Large intestine (tissue), 3 donors: ENCODE results near the gene CUX1. TPM values are rescaled to one million over a fixed set of nuclear protein-coding genes. Genes with fewer than 3 reads are reported as not detected.

Experiments used
- DNase-seq, 2 donors: peaks; one replicate each; pipeline versions ENCODE4 v3.0.0 to v3.0.0-alpha.2; 2013
- H3K27ac ChIP-seq: one replicate; pipeline ENCODE4 v1.5.1; 2013; ENCODE audit warnings: low read length
- H3K27me3 ChIP-seq: 2 replicates; pipeline ENCODE4 v1.6.1; 2013; ENCODE audit warnings: low read length; ENCODE audit not compliant: control insufficient read depth, insufficient read depth
- H3K36me3 ChIP-seq: 2 replicates; pipeline ENCODE4 v1.6.1; 2013; ENCODE audit warnings: low read length; ENCODE audit not compliant: control insufficient read depth, insufficient read depth
- H3K4me1 ChIP-seq: one replicate; pipeline ENCODE4 v1.6.1; 2013; ENCODE audit warnings: low read length; ENCODE audit not compliant: control insufficient read depth, insufficient read depth
- H3K4me3 ChIP-seq: one replicate; pipeline ENCODE4 v1.5.1; 2013; ENCODE audit warnings: low read length
- H3K9me3 ChIP-seq: one replicate; pipeline ENCODE4 v1.6.1; 2013; ENCODE audit warnings: mild to moderate bottlenecking, low read depth, low read length, moderate library complexity; ENCODE audit not compliant: control insufficient read depth
- WGBS: methylation state at CpG from one replicate; pipeline ENCODE4 v1.1.5; 2013; ENCODE audit warnings: low lambda C conversion rate; ENCODE audit not compliant: insufficient coverage; 5-methylcytosine and 5-hydroxymethylcytosine counted together
- polyA plus RNA-seq: library from polyadenylated mRNA; unstranded; fragments of 120-200 nt; gene quantifications from one replicate; pipeline ENCODE4 v1.2.1, GENCODE V29; 2013

CUX1 gene
- polyA plus RNA-seq, 1 donor, result 72.9 TPM

GRCh38 chr7:101995121-101995520 lies 177.7 kb downstream of the CUX1 start:
- no peak for DNase-seq
- no peaks in the 10 kb centered on the region for H3K27me3 ChIP-seq
- H3K27ac ChIP-seq, result no peak overlapping the region
- H3K36me3 ChIP-seq, result peaks cover 3% of the 10 kb centered on the region
- no peak overlapping the region for H3K4me3 ChIP-seq
- WGBS, result no CpG with 5 or more reads among the region's 5 CpGs
- no peaks in the 10 kb centered on the region for H3K9me3 ChIP-seq
- H3K4me1 ChIP-seq, result no peaks in the 10 kb centered on the region

DNA sequence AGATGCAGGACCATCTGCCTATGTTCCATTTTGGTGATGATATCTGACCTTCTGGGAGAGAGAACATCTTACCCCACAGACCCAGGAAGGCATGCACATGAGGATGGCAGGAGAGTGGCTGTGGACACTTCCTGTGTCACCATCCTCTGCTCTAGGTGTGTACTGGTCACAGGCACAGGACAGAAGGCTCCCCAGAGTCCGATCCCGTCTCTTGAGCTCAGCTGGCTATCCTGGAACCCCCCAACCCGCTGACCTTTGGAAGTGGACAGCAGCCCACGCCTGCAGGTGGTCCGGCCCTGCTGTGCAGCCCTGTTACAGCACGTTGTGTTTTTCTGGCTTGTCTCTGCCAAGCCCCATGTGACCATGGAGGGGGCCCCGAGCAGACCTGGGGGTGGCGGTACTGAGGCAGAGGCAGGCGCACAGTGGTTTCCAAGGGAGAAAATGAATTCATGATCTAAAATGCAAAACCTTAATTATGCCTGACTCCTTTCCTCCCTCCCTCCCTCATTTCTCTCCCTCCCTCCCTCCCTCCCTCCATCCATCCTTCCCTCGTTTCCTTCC lies 178.8 kb downstream of the CUX1 start:
- no peaks in the 10 kb centered on the region for H3K9me3 ChIP-seq
- H3K27me3 ChIP-seq, result no peaks in the 10 kb centered on the region
- H3K4me1 ChIP-seq, result no peaks in the 10 kb centered on the region
- no peak overlapping the region for H3K4me3 ChIP-seq
- no peaks in the 10 kb centered on the region for H3K36me3 ChIP-seq
- no peak for DNase-seq
- WGBS, result no CpG with 5 or more reads among the region's 10 CpGs
- no peak overlapping the region for H3K27ac ChIP-seq

- no peaks in the 10 kb centered on the region for H3K36me3 ChIP-seq
- H3K9me3 ChIP-seq, result no peaks in the 10 kb centered on the region
- H3K27ac ChIP-seq, result no peak overlapping the region
- H3K4me1 ChIP-seq, result no peaks in the 10 kb centered on the region
- WGBS, result 90% methylated on average over 2 of the region's 16 CpGs
- no peak for DNase-seq
- no peaks in the 10 kb centered on the region for H3K27me3 ChIP-seq
- H3K4me3 ChIP-seq, result no peak overlapping the region
Observed at GRCh38 chr7:101996876-101997275, 179.4 kb downstream of the CUX1 start.

GRCh38 chr7:101998029-101998905 lies 180.8 kb downstream of the CUX1 start:
- Histone ChIP-seq H3K4me1 (no peaks in the 10 kb centered on the region), H3K27ac (no peak overlapping the region), H3K36me3 (no peaks in the 10 kb centered on the region), H3K27me3 (no peaks in the 10 kb centered on the region), H3K9me3 (no peaks in the 10 kb centered on the region), H3K4me3 (no peak overlapping the region)
- 100% methylated on average over 1 of the region's 24 CpGs for WGBS
- no peak for DNase-seq

- no peaks in the 10 kb centered on the region for H3K4me1 ChIP-seq
- no CpG with 5 or more reads among the region's 6 CpGs for WGBS
Observed at GRCh38 chr7:101998906-101999240, 181.4 kb downstream of the CUX1 start.

GRCh38 chr7:101999393-101999792 lies 182.0 kb downstream of the CUX1 start:
- no peaks in the 10 kb centered on the region for H3K36me3 ChIP-seq
- no peak overlapping the region for H3K4me3 ChIP-seq
- H3K9me3 ChIP-seq, result no peaks in the 10 kb centered on the region
- DNase-seq, result no peak
- WGBS, result no CpG with 5 or more reads among the region's 9 CpGs
- no peaks in the 10 kb centered on the region for H3K4me1 ChIP-seq
- no peaks in the 10 kb centered on the region for H3K27me3 ChIP-seq
- H3K27ac ChIP-seq, result no peak overlapping the region

More at GRCh38 chr7:101998906-101999240, 181.4 kb downstream of the CUX1 start:
- Histone ChIP-seq H3K27ac (no peak overlapping the region), H3K9me3 (no peaks in the 10 kb centered on the region), H3K36me3 (no peaks in the 10 kb centered on the region), H3K27me3 (no peaks in the 10 kb centered on the region), H3K4me3 (no peak overlapping the region)
- DNase-seq, result no peak

GRCh38 chr7:102000123-102000522 lies 182.7 kb downstream of the CUX1 start:
- H3K36me3 ChIP-seq, result no peaks in the 10 kb centered on the region
- no peaks in the 10 kb centered on the region for H3K4me1 ChIP-seq
- no peak overlapping the region for H3K4me3 ChIP-seq
- H3K27ac ChIP-seq, result no peak overlapping the region
- no peaks in the 10 kb centered on the region for H3K9me3 ChIP-seq
- H3K27me3 ChIP-seq, result no peaks in the 10 kb centered on the region
- no peak for DNase-seq
- WGBS, result 100% methylated on average over 1 of the region's 9 CpGs

DNA sequence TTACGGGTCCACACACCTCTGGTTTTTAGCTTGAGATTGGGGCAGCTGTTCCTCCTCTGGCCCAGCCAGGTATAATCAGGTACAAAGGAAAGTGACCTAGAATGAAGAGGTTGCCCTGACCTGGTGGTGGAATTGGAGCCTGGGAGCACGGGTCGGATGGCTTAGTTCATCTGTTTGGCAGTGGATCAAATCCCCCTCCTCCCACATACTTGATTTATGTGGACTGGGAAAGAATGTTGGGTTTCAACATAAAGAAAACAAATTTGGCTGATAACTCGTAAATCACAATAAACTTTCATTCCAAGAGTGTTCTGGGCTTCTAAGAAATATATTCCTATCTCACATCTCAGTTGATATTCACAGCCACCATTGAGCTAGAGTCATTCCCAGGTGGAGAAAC lies 186.8 kb downstream of the CUX1 start:
- H3K27ac ChIP-seq, result no peak overlapping the region
- no peaks in the 10 kb centered on the region for H3K27me3 ChIP-seq
- 100% methylated on average over 1 of the region's 4 CpGs for WGBS
- H3K4me3 ChIP-seq, result no peak overlapping the region
- H3K36me3 ChIP-seq, result peaks cover 8% of the 10 kb centered on the region
- no peak for DNase-seq
- H3K9me3 ChIP-seq, result no peaks in the 10 kb centered on the region
- no peaks in the 10 kb centered on the region for H3K4me1 ChIP-seq

GRCh38 chr7:102004848-102005247 lies 187.4 kb downstream of the CUX1 start:
- Histone ChIP-seq H3K4me3 (no peak overlapping the region), H3K4me1 (no peaks in the 10 kb centered on the region), H3K36me3 (peaks cover 14% of the 10 kb centered on the region), H3K27me3 (no peaks in the 10 kb centered on the region), H3K9me3 (no peaks in the 10 kb centered on the region), H3K27ac (no peak overlapping the region)
- WGBS, result 90% methylated on average over 2 of the region's 7 CpGs
- DNase-seq, result no peak

DNA sequence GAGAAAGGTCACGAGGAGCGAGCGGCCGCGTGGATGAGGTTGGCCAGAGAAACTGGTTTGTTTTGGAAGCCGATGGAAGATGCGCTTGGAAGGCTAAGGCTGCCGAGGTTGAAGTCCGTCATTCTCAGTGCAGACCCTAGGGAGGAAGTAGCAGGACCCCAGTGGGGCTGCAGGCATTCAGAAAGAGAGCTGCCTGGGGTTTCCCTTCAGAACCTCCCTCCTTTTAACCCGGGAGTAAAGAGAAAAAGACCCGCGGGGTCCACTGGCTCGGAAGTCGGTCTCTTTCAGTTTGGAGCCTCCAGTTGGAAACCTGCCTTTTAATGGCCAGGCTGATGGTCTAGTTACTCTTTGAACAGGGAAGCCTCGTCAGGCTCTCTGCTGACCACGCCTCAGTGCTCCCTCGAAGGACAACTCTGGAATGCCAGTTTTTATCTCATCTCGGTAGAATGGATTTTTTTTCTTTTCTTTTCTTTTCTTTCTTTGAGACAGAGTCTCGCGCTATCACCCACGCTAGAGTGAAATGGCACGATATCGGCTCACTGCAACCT lies 188.6 kb downstream of the CUX1 start:
- no peak for DNase-seq
- Histone ChIP-seq H3K27ac (no peak overlapping the region), H3K4me1 (no peaks in the 10 kb centered on the region), H3K27me3 (no peaks in the 10 kb centered on the region), H3K4me3 (no peak overlapping the region), H3K9me3 (no peaks in the 10 kb centered on the region), H3K36me3 (peaks cover 15% of the 10 kb centered on the region)
- 92% methylated on average over 6 of the region's 23 CpGs for WGBS
